GM19467 (cell line): ENCODE measurements around the gene SMIM35.

Experiments used
- ATAC-seq: cut with Tn5 transposase; IDR thresholded peaks from one replicate; pipeline ENCODE4 v1.9.1; 2021; ENCODE audit warnings: mild to moderate bottlenecking, moderate library complexity; ENCODE audit not compliant: unreplicated experiment

Gene SMIM35

DNA sequence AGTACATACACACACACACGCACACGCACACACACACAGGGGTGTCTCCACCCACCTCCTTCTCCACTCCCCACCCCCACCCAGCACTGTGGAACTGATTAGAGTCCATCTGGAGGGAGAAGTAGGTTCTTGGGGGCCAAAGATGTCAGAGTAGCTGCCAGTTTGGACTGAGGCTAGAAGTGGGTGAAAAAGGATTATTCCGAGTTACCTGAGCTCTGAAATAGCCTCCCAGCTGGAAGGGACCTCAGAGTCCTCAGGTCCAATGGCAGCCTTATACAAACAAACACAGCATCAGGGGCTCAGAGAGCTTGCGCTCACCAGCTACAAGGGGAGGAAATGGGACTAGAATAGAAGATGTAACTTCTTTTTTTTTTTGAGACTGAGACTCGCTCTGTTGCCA lies 79.7 kb downstream of the SMIM35 start:
- no peak for ATAC-seq

- ATAC-seq, result no peak
Measured at GRCh38 chr11:118006153-118006534, 80.6 kb downstream of the SMIM35 start.

DNA sequence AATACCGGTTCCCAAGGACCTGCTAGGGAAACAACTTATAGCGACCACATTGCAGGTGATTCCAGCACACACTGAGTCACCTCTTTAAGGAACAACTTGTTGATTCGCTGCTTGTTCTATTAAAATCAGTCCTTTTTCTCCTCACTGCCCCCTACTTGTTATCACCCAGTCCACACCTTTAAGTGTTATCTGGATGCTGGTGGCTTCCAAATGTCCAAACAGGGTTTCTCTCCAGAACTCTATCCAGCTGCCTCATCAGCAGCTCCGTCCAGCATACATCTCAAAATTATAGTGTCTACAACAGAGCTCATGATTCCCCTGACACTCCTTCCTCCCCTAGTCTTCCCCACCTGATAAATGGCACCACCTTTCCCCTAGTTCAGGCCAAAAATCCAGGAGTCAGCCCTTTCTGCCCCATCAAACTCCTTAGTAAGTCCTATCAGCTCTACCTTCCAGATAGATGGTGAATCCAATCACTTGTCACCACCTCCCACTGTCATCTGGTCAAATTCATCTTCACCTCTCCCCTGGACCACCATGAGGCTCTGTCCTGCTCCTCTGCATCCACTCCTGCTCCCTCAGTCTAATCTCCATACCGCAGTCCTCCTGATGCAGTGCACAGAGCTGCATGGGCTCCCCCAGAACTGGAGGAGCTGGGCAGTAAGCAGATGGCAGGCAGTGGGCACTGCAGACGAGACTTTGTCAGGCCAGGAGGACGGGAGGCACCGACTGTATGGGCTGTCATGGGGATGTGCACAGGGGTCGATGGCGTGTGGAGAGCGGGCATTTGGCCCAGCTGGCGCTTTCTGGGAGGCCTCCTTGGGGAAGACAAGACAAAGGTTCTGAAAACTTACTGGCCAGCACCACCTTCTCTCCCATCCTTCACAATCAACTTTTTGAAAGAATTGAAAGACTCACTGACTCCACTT lies 81.3 kb downstream of the SMIM35 start:
- no peak for ATAC-seq

GRCh38 chr11:118004543-118005223 lies 82.1 kb downstream of the SMIM35 start:
- no peak for ATAC-seq

- no peak for ATAC-seq
Measured at GRCh38 chr11:118003456-118003855, 83.3 kb downstream of the SMIM35 start.

GRCh38 chr11:118002541-118003423 lies 84.0 kb downstream of the SMIM35 start:
- ATAC-seq, result no peak

GRCh38 chr11:118002010-118002540 lies 84.7 kb downstream of the SMIM35 start:
- ATAC-seq, result no peak

- ATAC-seq, result no peak
Measured at GRCh38 chr11:118001494-118001971, 85.2 kb downstream of the SMIM35 start.

DNA sequence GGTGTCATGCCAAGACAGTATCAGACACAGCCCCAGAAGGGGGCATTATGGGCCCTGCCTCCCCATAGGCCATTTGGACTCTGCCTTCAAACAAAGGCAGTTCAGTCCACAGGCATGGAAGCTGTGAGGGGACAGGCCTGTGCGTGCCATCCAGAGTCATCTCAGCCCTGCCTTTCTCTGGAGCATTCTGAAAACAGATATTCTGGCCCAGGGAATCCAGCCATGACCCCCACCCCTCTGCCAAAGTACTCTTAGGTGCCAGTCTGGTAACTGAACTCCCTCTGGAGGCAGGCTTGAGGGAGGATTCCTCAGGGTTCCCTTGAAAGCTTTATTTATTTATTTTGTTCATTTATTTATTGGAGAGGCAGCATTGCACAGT lies 85.9 kb downstream of the SMIM35 start:
- no peak for ATAC-seq

DNA sequence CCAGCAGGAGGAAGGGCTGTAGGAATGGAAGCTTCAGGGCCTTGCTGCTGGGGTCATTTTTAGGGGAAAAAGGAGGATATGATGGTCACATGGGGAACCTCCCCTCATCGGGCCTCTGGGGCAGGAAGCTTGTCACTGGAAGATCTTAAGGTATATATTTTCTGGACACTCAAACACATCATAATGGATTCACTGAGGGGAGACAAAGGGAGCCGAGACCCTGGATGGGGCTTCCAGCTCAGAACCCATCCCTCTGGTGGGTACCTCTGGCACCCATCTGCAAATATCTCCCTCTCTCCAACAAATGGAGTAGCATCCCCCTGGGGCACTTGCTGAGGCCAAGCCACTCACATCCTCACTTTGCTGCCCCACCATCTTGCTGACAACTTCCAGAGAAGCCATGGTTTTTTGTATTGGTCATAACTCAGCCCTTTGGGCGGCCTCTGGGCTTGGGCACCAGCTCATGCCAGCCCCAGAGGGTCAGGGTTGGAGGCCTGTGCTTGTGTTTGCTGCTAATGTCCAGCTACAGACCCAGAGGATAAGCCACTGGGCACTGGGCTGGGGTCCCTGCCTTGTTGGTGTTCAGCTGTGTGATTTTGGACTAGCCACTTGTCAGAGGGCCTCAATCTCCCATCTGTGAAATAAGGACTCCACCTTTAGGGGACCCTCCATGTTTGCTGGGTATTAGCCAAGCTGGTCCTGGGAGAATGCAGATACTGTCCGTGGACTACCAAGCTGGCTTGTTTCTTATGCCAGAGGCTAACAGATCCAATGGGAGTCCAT lies 86.5 kb downstream of the SMIM35 start:
- no peak for ATAC-seq

GRCh38 chr11:117999354-117999993 lies 87.3 kb downstream of the SMIM35 start:
- ATAC-seq, result no peak

DNA sequence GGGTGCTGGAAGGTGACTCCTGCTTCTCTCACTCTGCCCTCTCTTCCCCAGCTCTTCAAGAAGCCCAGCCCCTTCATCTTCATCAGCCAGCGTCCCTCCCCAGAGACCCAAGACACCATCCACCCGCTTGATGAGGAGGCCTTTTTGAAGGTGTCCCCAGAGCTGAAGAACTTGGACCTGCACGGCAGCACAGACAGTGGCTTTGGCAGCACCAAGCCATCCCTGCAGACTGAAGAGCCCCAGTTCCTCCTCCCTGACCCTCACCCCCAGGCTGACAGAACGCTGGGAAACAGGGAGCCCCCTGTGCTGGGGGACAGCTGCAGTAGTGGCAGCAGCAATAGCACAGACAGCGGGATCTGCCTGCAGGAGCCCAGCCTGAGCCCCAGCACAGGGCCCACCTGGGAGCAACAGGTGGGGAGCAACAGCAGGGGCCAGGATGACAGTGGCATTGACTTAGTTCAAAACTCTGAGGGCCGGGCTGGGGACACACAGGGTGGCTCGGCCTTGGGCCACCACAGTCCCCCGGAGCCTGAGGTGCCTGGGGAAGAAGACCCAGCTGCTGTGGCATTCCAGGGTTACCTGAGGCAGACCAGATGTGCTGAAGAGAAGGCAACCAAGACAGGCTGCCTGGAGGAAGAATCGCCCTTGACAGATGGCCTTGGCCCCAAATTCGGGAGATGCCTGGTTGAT lies 88.0 kb downstream of the SMIM35 start:
- ATAC-seq, result no peak

DNA sequence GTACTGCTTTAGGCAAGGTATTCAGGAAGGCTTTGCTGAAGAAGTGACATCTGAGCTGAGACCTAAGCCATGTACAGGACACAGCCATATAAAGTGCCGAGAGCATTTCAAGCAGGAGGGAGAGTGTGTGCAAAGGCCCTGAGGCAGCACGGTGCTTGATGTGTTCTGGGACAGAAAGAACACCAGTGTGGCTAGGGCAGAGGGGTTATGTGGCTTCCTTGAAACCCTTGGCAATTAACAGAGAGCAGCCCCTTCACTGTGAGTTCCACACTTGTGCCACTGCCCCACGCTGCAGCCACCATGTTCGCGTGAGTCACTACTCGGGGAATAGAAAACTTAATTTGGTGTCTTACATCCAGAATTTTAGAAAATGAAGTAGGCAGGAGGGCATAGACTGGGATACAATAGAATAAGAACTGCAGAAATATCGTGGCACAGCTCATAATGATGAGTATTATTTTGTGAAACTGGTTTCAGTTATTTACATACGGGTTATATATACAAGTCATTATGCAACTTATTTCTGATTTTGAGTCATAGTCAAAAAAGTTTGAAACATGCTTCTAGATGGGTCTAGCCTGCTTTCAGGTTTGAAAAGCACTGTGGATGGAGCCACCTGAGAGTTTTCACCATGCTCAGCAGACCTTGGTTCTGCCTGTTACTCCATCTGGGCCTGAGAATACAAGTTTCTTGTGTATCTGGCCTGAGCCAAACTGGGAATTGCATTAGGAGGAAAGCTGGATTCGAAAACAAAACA lies 88.8 kb downstream of the SMIM35 start:
- ATAC-seq, result peak; percentile 60

GRCh38 chr11:117997406-117997805 lies 89.4 kb downstream of the SMIM35 start:
- ATAC-seq, result no peak

DNA sequence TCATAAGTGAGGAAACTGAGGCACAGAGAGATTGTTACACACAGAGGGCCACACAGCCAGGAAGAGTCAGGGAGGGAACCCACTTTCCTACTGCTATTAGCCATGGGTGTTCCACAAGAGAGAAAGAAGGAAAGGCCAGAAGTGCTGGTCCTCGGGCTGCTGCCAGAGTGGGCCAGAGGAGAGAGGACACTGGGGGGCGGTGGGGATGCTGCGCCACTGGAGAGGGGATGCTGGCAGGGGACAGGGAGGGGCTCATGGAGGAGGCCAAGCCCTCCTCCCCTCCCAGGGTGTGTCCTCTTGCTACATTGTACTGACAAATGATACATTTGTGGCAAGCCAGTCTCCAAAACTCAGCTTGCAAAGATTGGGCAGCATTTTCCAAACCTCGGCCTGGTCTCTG lies 90.7 kb downstream of the SMIM35 start:
- no peak for ATAC-seq

- ATAC-seq, result no peak
Measured at GRCh38 chr11:117995472-117995871, 91.3 kb downstream of the SMIM35 start.

GRCh38 chr11:117993988-117994745 lies 92.6 kb downstream of the SMIM35 start:
- ATAC-seq, result no peak

GRCh38 chr11:117992620-117993019 lies 94.1 kb downstream of the SMIM35 start:
- ATAC-seq, result no peak
